Measurements from ENCODE around the gene OR52E1. TPM values are rescaled to one million over a fixed set of nuclear protein-coding genes. Genes with fewer than 3 reads are reported as not detected.

Gene OR52E1
- total and polyA plus RNA-seq, 4 donors: not detected

GRCh38 chr11:5117588-5117987 is 48.2 kb downstream of the OR52E1 start:
- Histone ChIP-seq H3K27me3 (ENCODE audit: control insufficient read depth in 4 of 4, insufficient read depth in 4 of 4, low read length in 3 of 4) (peaks cover 0 to 10% (median 1%) of the 10 kb centered on the region in 4 donors), H3K27ac (ENCODE audit: low read depth in 1 of 2, low read length in 2 of 2) (no peak overlapping the region), H3K4me1 (ENCODE audit: control insufficient read depth in 4 of 4, insufficient read depth in 4 of 4, low read length in 3 of 4) (no peaks in the 10 kb centered on the region), H3K4me3 (ENCODE audit: low read depth in 1 of 3, low read length in 3 of 3) (no peak overlapping the region), H3K9ac (ENCODE audit: low read depth in 1 of 2, low read length in 2 of 2) (no peak overlapping the region), H3K9me3 (ENCODE audit: control insufficient read depth in 4 of 4, low read length in 3 of 4) (no peaks in the 10 kb centered on the region), H3K36me3 (ENCODE audit: control insufficient read depth in 4 of 4, insufficient read depth in 3 of 4, low read depth in 1 of 4, low read length in 3 of 4) (no peaks in the 10 kb centered on the region)
- no peak for DNase-seq (ENCODE audit: low spot score)
- TF ChIP-seq, protein P1, sequence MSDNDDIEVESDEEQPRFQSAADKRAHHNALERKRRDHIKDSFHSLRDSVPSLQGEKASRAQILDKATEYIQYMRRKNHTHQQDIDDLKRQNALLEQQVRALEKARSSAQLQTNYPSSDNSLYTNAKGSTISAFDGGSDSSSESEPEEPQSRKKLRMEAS (IDR thresholded peaks at IDR 0.05): no peak

GRCh38 chr11:5118893-5119292 is 49.5 kb downstream of the OR52E1 start:
- DNase-seq (ENCODE audit: low spot score): no peak
- 78% methylated on average over 1 of the region's 1 CpG for WGBS
- H3K4me1 ChIP-seq (ENCODE audit: control insufficient read depth in 4 of 4, insufficient read depth in 4 of 4, low read length in 3 of 4): no peaks in the 10 kb centered on the region
- TF ChIP-seq RXRA (IDR thresholded peaks at IDR 0.05) (no peak), SP1 (IDR thresholded peaks at IDR 0.05) (no peak), HNF4A (conservative IDR thresholded peaks at IDR 0.05) (no peak), ATF3 (IDR thresholded peaks at IDR 0.05) (no peak), TAF1 (conservative IDR thresholded peaks at IDR 0.05) (no peak), RAD21 (IDR thresholded peaks at IDR 0.05) (no peak), FOXA2 (IDR thresholded peaks at IDR 0.05) (no peak), FOXA1 (IDR thresholded peaks at IDR 0.05) (no peak), YY1 (IDR thresholded peaks at IDR 0.05) (no peak), EGR1 (IDR thresholded peaks at IDR 0.05; ENCODE audit: low read depth in 2 of 2) (no peak), HNF4G (IDR thresholded peaks at IDR 0.05) (no peak), CTCF (IDR thresholded peaks at IDR 0.05; ENCODE audit: low read depth, low read length, missing input control) (no peak), GABPA (IDR thresholded peaks at IDR 0.05 in 1 of 2, conservative IDR thresholded peaks at IDR 0.05 in 1 of 2) (no peak), JUND (IDR thresholded peaks at IDR 0.05) (no peak)
- TF ChIP-seq, protein P2, sequence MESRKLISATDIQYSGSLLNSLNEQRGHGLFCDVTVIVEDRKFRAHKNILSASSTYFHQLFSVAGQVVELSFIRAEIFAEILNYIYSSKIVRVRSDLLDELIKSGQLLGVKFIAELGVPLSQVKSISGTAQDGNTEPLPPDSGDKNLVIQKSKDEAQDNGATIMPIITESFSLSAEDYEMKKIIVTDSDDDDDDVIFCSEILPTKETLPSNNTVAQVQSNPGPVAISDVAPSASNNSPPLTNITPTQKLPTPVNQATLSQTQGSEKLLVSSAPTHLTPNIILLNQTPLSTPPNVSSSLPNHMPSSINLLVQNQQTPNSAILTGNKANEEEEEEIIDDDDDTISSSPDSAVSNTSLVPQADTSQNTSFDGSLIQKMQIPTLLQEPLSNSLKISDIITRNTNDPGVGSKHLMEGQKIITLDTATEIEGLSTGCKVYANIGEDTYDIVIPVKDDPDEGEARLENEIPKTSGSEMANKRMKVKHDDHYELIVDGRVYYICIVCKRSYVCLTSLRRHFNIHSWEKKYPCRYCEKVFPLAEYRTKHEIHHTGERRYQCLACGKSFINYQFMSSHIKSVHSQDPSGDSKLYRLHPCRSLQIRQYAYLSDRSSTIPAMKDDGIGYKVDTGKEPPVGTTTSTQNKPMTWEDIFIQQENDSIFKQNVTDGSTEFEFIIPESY (IDR thresholded peaks at IDR 0.05): no peak
- TF ChIP-seq, protein P1 (IDR thresholded peaks at IDR 0.05): no peak
- TF ChIP-seq, protein P3, sequence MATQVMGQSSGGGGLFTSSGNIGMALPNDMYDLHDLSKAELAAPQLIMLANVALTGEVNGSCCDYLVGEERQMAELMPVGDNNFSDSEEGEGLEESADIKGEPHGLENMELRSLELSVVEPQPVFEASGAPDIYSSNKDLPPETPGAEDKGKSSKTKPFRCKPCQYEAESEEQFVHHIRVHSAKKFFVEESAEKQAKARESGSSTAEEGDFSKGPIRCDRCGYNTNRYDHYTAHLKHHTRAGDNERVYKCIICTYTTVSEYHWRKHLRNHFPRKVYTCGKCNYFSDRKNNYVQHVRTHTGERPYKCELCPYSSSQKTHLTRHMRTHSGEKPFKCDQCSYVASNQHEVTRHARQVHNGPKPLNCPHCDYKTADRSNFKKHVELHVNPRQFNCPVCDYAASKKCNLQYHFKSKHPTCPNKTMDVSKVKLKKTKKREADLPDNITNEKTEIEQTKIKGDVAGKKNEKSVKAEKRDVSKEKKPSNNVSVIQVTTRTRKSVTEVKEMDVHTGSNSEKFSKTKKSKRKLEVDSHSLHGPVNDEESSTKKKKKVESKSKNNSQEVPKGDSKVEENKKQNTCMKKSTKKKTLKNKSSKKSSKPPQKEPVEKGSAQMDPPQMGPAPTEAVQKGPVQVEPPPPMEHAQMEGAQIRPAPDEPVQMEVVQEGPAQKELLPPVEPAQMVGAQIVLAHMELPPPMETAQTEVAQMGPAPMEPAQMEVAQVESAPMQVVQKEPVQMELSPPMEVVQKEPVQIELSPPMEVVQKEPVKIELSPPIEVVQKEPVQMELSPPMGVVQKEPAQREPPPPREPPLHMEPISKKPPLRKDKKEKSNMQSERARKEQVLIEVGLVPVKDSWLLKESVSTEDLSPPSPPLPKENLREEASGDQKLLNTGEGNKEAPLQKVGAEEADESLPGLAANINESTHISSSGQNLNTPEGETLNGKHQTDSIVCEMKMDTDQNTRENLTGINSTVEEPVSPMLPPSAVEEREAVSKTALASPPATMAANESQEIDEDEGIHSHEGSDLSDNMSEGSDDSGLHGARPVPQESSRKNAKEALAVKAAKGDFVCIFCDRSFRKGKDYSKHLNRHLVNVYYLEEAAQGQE (IDR thresholded peaks at IDR 0.05): no peak
- no peak overlapping the region for H3K27ac ChIP-seq (ENCODE audit: low read depth in 1 of 2, low read length in 2 of 2)
- H3K9me3 ChIP-seq (ENCODE audit: control insufficient read depth in 4 of 4, low read length in 3 of 4): no peaks in the 10 kb centered on the region
- H3K27me3 ChIP-seq (ENCODE audit: control insufficient read depth in 4 of 4, insufficient read depth in 4 of 4, low read length in 3 of 4): peaks cover 0 to 10% (median 1%) of the 10 kb centered on the region in 4 donors
- H3K9ac ChIP-seq (ENCODE audit: low read depth in 1 of 2, low read length in 2 of 2): no peak overlapping the region
- H3K4me3 ChIP-seq (ENCODE audit: low read depth in 1 of 3, low read length in 3 of 3): no peak overlapping the region
- no peaks in the 10 kb centered on the region for H3K36me3 ChIP-seq (ENCODE audit: control insufficient read depth in 4 of 4, insufficient read depth in 3 of 4, low read depth in 1 of 4, low read length in 3 of 4)

Other genes starting within 250 kb of the OR52E1 start
- not detected for gene OR51F2, start 248.3 kb upstream of the OR52E1 start, total RNA-seq
- not detected for gene OR51F2, start 248.3 kb upstream of the OR52E1 start, polyA plus RNA-seq
- not detected for gene OR51S1, start 220.4 kb upstream of the OR52E1 start, total RNA-seq
- not detected for gene OR51S1, start 220.4 kb upstream of the OR52E1 start, polyA plus RNA-seq
- gene OR51T1, start 187.7 kb upstream of the OR52E1 start, total RNA-seq: not detected
- not detected for gene OR51T1, start 187.7 kb upstream of the OR52E1 start, polyA plus RNA-seq
- not detected for gene OR51A7, start 165.8 kb upstream of the OR52E1 start, total RNA-seq
- not detected for gene OR51A7, start 165.8 kb upstream of the OR52E1 start, polyA plus RNA-seq
- gene OR51G2, start 150.2 kb upstream of the OR52E1 start, total RNA-seq: not detected
- not detected for gene OR51G2, start 150.2 kb upstream of the OR52E1 start, polyA plus RNA-seq
- not detected for gene OR51G1, start 145.2 kb upstream of the OR52E1 start, total RNA-seq
- gene OR51G1, start 145.2 kb upstream of the OR52E1 start, polyA plus RNA-seq: not detected
- not detected for gene OR51A4, start 122.0 kb upstream of the OR52E1 start, total RNA-seq
- not detected for gene OR51A4, start 122.0 kb upstream of the OR52E1 start, polyA plus RNA-seq
- not detected for gene OR51A2, start 113.9 kb upstream of the OR52E1 start, total RNA-seq
- gene OR51A2, start 113.9 kb upstream of the OR52E1 start, polyA plus RNA-seq: not detected
- not detected for gene OR51L1, start 74.7 kb upstream of the OR52E1 start, total RNA-seq
- not detected for gene OR51L1, start 74.7 kb upstream of the OR52E1 start, polyA plus RNA-seq
- gene OR52J3, start 23.0 kb upstream of the OR52E1 start, total RNA-seq: not detected
- not detected for gene OR52J3, start 23.0 kb upstream of the OR52E1 start, polyA plus RNA-seq
- gene OR52E2, start 9.9 kb upstream of the OR52E1 start, total RNA-seq: not detected
- gene OR52E2, start 9.9 kb upstream of the OR52E1 start, polyA plus RNA-seq: not detected
- not detected for gene OR52A5, start 68.8 kb downstream of the OR52E1 start, total RNA-seq
- not detected for gene OR52A5, start 68.8 kb downstream of the OR52E1 start, polyA plus RNA-seq
- not detected for gene OR52A1, start 85.2 kb downstream of the OR52E1 start, total RNA-seq
- not detected for gene OR52A1, start 85.2 kb downstream of the OR52E1 start, polyA plus RNA-seq
- gene OR51V1, start 131.1 kb downstream of the OR52E1 start, total RNA-seq: not detected
- not detected for gene OR51V1, start 131.1 kb downstream of the OR52E1 start, polyA plus RNA-seq
- gene HBB, start 157.5 kb downstream of the OR52E1 start, total RNA-seq: 1,000 to 10,000 TPM in 1 of 2 donors, 1 to 10 TPM in 1; 5.7 to 3,950 TPM
- 10 to 100 TPM; 13.6 to 86.8 TPM for gene HBB, start 157.5 kb downstream of the OR52E1 start, polyA plus RNA-seq
- gene HBD, start 164.9 kb downstream of the OR52E1 start, total RNA-seq: 1 to 10 TPM in 1 of 2 donors, not detected in 1; 6.0 TPM
- under 1 TPM in 1 of 2 donors, not detected in 1; 0.72 TPM for gene HBD, start 164.9 kb downstream of the OR52E1 start, polyA plus RNA-seq
- gene HBG1, start 180.3 kb downstream of the OR52E1 start, total RNA-seq: 10 to 100 TPM in 1 of 2 donors, not detected in 1; 75.1 TPM
- not detected for gene HBG1, start 180.3 kb downstream of the OR52E1 start, polyA plus RNA-seq
- gene HBG2, start 185.2 kb downstream of the OR52E1 start, total RNA-seq: over 10,000 TPM in 1 of 2 donors, not detected in 1; 55,632 TPM
- gene HBG2, start 185.2 kb downstream of the OR52E1 start, polyA plus RNA-seq: under 1 TPM in 1 of 2 donors, not detected in 1; 0.71 TPM
- gene HBE1, start 200.4 kb downstream of the OR52E1 start, total RNA-seq: 10 to 100 TPM in 1 of 2 donors, not detected in 1; 82.7 TPM
- gene HBE1, start 200.4 kb downstream of the OR52E1 start, polyA plus RNA-seq: not detected
- not detected for gene OR51B4, start 232.4 kb downstream of the OR52E1 start, total RNA-seq
- gene OR51B4, start 232.4 kb downstream of the OR52E1 start, polyA plus RNA-seq: not detected